ENCODE data around the gene ADCY5.
A peak's percentile ranks its signal among the peaks of the same experiment; 100 is the strongest.

The ADCY5 gene

DNA sequence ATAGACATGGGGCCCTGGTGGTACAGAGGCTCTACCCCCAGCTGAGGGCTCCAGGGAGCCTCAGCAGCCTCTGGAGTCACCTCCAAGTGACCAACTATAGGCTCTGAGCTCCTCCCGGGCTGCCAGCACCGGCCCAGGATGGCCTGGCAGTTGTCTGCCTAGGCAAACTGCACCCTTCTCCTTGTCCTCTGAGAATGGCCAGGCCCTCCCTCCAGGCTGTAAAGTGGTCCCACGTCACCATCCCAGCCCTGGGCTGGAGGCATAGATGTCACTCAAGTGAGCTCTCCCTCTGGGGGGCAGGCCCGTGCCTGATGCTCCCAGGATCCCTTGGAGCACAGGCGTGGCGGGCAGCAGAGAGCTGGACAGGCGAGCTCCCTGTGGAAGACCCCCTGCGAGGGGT, 127.1 kb downstream of the ADCY5 start:
- DNase-seq, result no peak

- no peak for DNase-seq
Measured at GRCh38 chr3:123320221-123320620, 128.7 kb downstream of the ADCY5 start.

DNA sequence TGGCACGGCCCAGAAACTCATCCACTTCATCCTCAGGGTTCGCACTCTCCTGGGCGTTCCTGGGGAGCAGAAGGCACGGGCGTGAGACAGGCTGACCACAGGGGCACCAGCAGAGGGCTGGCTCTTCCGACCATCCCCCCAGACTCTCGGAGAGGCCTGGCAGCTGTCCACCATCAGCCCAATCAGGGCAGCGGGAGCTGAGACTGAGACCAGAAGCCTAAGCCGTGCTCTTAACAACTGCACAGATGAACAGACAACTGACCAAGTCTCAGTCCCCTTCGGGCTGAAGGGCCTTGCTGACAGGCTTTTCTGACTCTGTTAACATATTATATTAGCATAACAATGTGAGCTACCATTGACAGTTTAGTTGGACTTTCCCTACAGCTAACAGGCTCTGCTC, 129.1 kb downstream of the ADCY5 start:
- no peak for DNase-seq

DNA sequence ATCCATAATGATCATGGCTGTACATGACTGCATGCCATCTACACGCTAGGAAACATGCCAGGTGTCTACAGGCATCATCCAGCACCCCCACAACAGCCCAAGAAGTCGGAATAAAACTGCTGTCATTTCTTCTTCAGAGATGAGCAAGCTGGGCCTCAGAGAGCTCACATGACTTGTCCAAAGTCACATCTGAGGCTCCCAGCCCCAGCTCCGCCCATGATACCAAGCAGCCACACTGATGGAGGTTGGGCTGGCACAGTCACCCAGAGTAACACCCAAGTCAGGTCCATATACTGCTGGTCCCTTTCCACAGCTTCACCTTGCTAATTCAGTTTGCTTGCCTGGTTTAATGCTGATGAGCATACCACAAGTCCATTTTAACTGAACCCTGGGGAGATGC, 130.5 kb downstream of the ADCY5 start:
- DNase-seq, result no peak

- DNase-seq, result no peak
Measured at GRCh38 chr3:123317716-123318115, 131.2 kb downstream of the ADCY5 start.

GRCh38 chr3:123315271-123315595, 133.7 kb downstream of the ADCY5 start:
- no peak for DNase-seq

DNA sequence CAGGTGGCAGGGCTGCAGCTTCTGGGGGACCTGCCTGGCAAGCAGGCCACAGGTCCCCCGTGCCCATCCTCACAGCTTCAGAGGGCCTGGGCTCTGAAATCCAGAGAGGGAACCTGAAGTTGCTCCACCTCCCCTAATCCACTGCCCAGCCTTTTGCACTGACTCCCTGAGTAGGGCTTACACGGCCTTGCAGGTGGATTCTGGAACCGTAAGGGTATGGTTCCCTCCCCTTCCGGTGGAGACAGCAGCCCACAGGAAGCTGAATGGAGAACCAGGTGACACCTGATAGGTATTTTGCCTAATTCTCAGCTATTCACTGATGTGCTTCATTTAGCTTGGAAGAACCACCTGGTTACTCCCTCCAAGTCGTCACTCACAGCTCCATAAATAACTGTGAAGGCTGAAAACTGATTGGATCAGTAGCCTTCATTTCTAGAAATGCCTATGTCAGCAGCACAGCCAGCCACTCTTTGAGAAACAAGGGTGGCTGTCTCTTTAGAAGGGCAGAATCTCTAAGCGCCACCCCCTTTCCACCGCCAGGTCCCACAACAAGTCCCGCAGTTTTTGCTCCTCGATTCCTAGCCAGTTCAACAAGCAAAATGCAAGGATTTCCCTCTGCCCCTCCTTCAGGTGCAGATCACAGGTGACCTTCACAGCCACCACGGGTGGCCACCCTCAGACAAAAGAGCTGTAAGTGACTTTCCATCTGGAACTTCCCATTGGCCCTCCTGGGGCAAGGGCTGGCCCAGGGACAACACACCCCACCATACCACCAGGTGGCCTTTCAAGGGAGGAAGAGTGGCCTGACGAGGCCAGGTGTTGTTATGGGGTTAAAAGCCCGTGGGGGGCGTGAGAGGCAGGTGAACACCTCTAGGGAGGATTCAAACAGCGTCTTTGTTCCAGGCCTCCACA, 134.3 kb downstream of the ADCY5 start:
- DNase-seq, result no peak

DNA sequence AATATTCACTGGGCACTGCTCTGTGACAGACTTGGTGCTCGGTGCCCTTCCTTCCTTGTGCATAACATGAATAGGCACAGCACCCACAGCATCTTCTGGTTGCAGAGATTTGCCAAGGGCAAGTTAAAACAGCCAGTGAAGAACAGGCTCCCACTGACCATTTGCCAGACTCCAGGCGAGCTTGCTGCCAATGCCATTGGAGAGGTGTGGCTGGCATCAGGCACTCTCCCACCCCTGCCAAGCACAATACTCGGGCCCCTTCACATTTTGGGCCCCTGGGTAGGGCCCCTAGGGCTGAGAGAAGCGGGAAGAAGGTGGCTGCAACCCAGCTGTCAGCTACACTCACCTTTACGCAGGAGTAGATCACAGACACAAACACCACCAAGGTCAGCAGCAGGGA, 135.0 kb downstream of the ADCY5 start:
- no peak for DNase-seq

DNA sequence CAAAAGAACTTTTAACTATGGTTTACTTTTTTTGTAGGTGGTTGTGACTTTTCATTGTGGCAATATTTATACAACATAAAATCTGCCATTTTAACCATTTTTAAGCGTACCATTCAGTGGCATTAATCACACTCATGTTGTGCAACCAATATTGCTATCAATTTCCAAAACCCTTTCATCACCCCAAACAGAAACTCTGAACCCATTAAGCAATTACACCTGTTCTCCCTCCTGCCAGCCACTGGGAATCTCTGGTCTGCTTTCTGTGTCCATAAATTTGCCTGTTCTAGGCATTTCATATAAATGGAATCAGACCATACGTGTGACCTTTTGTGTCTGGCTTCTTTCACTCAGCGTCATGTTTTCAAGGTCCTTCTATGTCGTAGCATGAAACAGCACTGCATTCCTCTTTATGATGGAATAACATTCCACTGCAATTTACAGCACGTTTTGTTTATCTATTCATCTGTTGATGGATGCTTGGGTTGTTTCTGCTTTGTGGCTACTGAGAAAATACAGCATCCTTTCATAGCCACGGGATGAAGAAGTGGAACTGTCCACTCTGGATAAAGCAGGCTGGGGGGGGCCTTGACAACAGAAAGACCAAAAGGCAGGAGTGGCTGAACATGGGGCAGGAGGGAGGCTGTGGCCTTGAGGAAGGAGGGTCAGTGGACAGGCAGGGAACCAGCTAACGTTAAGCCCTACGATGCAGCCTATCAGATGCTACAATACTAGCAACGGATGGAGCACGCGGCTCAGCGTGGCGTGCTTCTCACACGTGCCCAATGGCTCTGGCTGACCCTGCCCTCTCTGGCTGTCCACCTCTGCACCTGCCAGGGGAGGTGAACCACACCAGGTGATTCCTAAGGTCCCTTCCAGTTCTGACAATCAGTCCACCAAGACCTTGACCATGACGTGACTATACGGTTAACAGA, 136.3 kb downstream of the ADCY5 start:
- DNase-seq, result no peak

DNA sequence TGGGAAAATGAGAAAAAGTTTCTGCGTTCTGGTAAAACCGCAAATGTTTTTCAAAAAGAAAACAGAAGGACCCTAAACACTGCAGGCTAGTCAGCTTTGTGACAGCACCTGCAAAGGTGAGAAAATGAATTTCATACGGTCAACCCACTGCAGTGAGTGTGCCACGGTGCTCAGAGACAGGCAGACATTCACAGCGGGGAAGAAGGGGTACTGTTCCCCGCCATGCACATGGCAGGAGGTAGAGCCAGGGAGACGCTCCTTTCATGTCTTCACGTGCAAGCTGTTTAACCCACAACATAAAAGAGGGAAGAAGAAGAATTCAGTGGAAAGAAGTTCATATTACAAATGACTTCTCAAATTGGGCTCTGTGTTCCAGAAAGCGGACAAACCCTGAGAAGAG, 137.7 kb downstream of the ADCY5 start:
- DNase-seq, result no peak

GRCh38 chr3:123310741-123311140, 138.1 kb downstream of the ADCY5 start:
- DNase-seq, result peak; percentile 62

DNA sequence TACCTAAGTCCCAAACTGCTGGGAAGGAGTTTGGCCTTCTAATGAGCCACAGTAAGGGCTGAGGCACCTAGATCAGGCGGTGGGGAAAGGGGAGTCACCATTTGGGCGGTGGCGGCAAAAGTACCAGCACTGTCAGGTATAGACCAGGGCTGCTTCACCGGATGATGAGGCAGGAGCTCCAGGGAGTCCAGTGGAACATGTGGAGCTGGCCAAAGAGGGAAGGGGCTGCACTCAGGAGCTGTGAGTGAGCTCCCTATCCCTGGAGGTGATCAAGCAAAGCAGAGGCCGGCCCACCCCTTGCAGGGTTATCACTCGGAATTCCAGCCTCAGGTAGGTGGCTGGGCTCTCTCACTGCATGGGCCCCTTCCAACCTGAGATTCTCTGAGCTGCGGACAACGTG, 138.7 kb downstream of the ADCY5 start:
- DNase-seq, result no peak

GRCh38 chr3:123307064-123307463, 141.8 kb downstream of the ADCY5 start:
- no peak for DNase-seq

GRCh38 chr3:123305192-123305591, 143.7 kb downstream of the ADCY5 start:
- no peak for DNase-seq

DNA sequence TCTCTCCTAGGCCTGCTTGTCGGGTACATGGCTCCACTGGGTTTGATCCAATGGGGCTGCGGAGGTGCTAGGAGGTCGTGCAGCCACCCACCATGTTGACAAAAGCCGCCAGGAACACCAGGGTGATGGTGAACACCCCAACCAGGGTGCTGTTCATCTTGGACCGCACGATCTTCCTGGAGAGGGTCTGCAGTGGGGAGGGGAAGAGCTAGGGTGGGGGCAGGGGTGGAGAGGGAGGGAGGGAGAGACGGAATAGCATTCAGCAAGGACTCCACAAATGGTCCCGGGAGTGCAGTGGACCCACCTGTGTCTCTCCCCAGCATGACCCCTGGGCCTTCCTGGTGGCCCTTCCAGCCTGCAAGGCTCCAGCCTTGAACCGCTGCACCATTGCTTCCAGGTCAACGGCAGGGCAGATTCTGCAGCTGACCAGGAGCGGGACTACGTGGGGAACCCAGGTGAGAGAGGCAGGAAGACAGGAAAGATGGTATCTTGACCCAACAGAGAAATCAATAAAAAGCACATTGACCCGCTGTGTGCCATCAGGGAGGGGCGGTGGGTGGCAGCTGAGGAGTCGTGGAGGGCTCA, 144.8 kb downstream of the ADCY5 start:
- no peak for DNase-seq

DNA sequence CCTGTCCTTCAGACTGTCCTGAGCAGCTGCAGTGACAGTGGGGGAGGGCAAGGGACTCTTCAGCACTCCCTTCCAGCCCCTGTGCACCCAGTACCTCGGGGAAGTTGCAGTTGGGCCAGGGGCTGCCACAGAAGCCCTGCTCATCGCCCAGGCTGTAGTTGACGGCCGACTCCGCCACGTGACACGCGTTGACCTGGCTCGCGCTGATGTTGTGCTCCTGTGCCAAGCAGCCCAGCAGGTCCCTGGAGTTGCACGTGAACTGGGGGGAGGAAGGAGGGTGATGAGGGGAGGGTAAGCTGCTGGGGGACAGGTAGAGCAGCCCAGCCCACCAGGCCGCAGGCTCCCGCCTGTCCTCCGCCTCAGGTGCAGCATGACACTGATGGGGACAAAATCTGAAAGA, 145.9 kb downstream of the ADCY5 start:
- DNase-seq, result no peak

DNA sequence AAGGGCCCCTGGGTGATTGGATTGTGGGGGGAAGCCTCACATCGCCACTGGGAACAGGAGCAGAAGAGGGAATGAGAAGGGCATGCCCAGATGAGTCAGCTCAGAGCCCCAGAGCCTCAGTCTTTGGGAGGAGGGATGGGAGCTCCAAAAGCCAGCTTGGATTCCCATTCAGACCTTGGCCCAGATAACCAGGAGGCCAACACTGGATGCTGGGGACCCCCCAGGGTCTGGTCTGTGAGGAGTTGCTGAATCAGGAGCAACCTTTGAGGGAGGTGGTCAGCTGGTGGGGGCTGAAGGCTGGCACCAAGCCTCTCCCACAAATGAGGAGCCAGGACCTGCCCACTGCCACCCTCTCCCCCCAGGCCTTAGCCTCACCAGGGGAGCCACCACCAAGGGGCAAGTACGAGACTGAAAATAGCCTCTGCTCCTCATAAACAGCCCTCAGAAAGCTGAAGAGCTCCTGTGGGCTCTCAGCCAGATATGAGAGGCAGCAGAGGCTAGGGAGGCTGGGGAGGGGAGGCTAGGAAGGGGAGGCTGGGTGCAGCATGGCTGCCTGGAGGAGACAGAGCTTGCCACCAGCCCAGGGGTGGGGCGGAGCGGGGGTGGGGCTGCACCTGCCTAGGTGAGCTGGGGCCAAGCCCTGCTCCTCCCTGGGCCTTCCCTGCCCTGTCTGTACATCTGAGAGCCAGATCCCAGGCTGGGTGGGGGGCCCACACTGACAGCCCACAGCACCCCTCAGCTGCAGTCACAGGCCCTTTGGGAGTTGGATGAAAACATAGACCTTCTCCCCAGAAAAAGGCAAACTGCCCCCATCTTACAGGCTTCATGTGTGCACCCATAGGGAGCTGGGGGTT, 147.3 kb downstream of the ADCY5 start:
- no peak for DNase-seq

GRCh38 chr3:123300583-123300982, 148.3 kb downstream of the ADCY5 start:
- DNase-seq, result no peak

GRCh38 chr3:123300056-123300455, 148.8 kb downstream of the ADCY5 start:
- no peak for DNase-seq

DNA sequence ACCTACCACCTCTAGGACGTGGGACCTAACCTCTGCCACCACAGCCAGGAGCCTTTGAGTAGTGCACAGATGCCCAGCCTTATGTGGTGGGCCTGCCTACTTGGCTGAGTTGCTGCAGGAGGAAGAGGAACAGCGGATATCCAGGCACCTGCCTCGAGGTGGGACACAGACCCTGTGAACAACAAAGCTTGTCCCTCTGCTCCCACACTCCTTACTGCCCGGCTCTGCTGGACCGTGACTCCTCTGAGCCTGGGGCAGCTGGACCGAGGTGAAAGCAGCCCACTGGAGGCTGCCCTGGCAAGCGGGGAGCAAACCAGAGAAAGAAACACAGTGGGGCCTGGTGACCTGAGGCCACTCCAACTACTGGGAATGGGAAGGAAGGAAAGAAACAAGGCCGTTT, 149.3 kb downstream of the ADCY5 start:
- no peak for DNase-seq

DNA sequence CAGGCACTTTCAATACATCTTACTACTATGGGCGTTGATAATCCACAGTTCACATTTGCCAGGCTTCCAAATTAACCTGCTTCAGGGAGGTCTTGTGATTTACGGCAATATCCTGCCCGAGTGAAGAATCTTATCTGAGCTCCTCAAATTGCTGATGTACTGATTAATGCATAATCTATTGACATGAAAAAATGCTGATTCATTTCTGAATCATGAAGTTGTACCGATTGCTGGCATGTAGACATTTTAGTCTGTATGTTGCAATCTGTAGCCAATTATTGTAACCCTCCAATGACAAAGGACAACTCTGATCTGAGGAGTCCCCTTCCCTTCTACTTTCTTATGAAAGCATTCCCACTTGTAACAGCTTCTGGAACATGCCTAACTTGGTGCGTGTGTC, 150.0 kb downstream of the ADCY5 start:
- DNase-seq, result no peak

DNA sequence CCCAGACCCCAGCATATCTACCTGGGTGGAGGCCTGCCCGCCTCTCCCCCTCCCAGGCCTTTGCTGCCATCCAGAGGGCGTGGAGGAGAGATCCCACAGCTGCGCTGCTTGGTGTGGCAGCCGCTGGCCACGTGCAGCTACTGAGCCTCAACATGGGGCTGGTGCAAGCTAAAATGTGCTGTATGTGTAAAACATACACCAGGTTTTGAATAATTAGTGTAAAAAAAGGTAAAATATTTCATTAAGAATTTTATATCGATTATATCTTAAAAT, 151.3 kb downstream of the ADCY5 start:
- no peak for DNase-seq

Measured in DMS53 (cell line).